VCaP (cell line): ENCODE measurements around the gene KRTAP19-5.

Source experiments
- H3K27ac ChIP-seq: fragments of 450-650 bp; 2 replicates; pipeline ENCODE4 v1.5.1; 2017
- CTCF ChIP-seq: fragments of 450-650 bp; conservative IDR thresholded peaks from 2 replicates; pipeline ENCODE4 v1.5.1; 2017; ENCODE audit warnings: mild to moderate bottlenecking, moderate library complexity

The KRTAP19-5 gene

GRCh38 chr21:30463713-30464112 lies 38.2 kb downstream of the KRTAP19-5 start:
- no peak overlapping the region for H3K27ac ChIP-seq
- peak; percentile 84 for TF ChIP-seq CTCF
